H1 (cell line): Measurements from ENCODE around the gene RPS6KL1. TPM values are rescaled to one million over a fixed set of nuclear protein-coding genes. Genes with fewer than 3 reads are reported as not detected.

Source experiments
- CTCF ChIA-PET: fragments of 300-600 bp; sonication (Branson Sonifier 250); formaldehyde crosslinking; loops from one replicate; lab custom pipeline; 2021; ENCODE audit not compliant: partially characterized antibody; lab: Charles Lee
- POLR2A ChIA-PET: fragments of 300-600 bp; sonication (Branson Sonifier 250); formaldehyde crosslinking; loops from one replicate; lab custom pipeline; 2021; ENCODE audit warnings: inconsistent platforms; ENCODE audit not compliant: partially characterized antibody; lab: Charles Lee
- DNase-seq, 2 experiments: peaks; one replicate each; pipeline versions ENCODE4 v3.0.0 to v3.0.0-alpha.2; 2010 to 2022; ENCODE audit warnings: low spot score in 2 of 2, low read depth in 1 of 2, mixed read lengths in 1 of 2
- FAIRE-seq: peaks from 2 replicates; lab custom pipeline; 2011; peaks lifted over from hg19 to GRCh38; lab: Jason Lieb, UNC
- H2AFZ ChIP-seq: 2 replicates; pipeline ENCODE4 v1.8.1; 2012; ENCODE audit warnings: low read length, inconsistent platforms
- H2AK5ac ChIP-seq: 2 replicates; pipeline ENCODE4 v1.6.1; 2013; ENCODE audit warnings: low read depth, low read length
- H2BK120ac ChIP-seq: replicated peaks from 2 replicates; pipeline ENCODE3; 2013; ENCODE audit warnings: low read depth, low read length, inconsistent platforms
- H2BK12ac ChIP-seq: 2 replicates; pipeline ENCODE4 v1.6.1; 2013; ENCODE audit warnings: low read depth, low read length
- H2BK15ac ChIP-seq: 2 replicates; pipeline ENCODE4 v1.6.1; 2013; ENCODE audit warnings: low read length
- H2BK20ac ChIP-seq: 2 replicates; pipeline ENCODE4 v1.6.1; 2013; ENCODE audit warnings: low read length
- H2BK5ac ChIP-seq: 2 replicates; pipeline ENCODE4 v1.6.1; 2013; ENCODE audit warnings: low read depth, low read length
- H3K14ac ChIP-seq: 2 replicates; pipeline ENCODE4 v1.6.1; 2013; ENCODE audit warnings: inconsistent platforms; ENCODE audit not compliant: insufficient read length
- H3K18ac ChIP-seq: 2 replicates; pipeline ENCODE4 v1.6.1; 2013; ENCODE audit warnings: low read length; ENCODE audit errors: extremely low read depth
- H3K23ac ChIP-seq: 2 replicates; pipeline ENCODE4 v1.6.1; 2013; ENCODE audit warnings: inconsistent platforms; ENCODE audit not compliant: insufficient read length
- H3K23me2 ChIP-seq: 2 replicates; pipeline ENCODE4 v1.6.1; 2013; ENCODE audit warnings: low read depth, low read length
- H3K27ac ChIP-seq: 2 replicates; pipeline ENCODE4 v1.6.1; 2011; ENCODE audit warnings: low read depth, low read length, inconsistent platforms
- H3K27me3 ChIP-seq, 4 experiments: replicated peaks in 1 of 4; 1 replicate in 1 of 4; 2 replicates in 3 of 4; pipeline versions ENCODE4 v1.6.1 to v1.8.1; 2011 to 2013; ENCODE audit warnings: low read length in 3 of 4, mild to moderate bottlenecking in 3 of 4, inconsistent platforms in 2 of 4, mixed read lengths in 2 of 4, moderate library complexity in 1 of 4; ENCODE audit not compliant: control insufficient read depth in 3 of 4, insufficient read depth in 3 of 4; ENCODE audit errors: extremely low read depth in 1 of 4
- H3K36me3 ChIP-seq, 4 experiments: 2 replicates each; pipeline versions ENCODE4 v1.6.1 to v1.8.1; 2011 to 2013; ENCODE audit warnings: mild to moderate bottlenecking in 4 of 4, low read length in 3 of 4, moderate library complexity in 2 of 4, control low read depth in 1 of 4, inconsistent platforms in 1 of 4; ENCODE audit not compliant: insufficient read depth in 4 of 4, control insufficient read depth in 2 of 4
- H3K4ac ChIP-seq: replicated peaks from 2 replicates; pipeline ENCODE3; 2013; ENCODE audit warnings: low read length, low read depth, mixed read lengths, inconsistent platforms; ENCODE audit not compliant: insufficient read length
- H3K4me1 ChIP-seq, 4 experiments: replicated peaks in 1 of 4; 1 replicate in 1 of 4; 2 replicates in 3 of 4; pipeline versions ENCODE4 v1.6.1 to v1.8.1; 2011 to 2013; ENCODE audit warnings: low read length in 3 of 4, inconsistent platforms in 2 of 4, mixed read lengths in 1 of 4; ENCODE audit not compliant: insufficient read depth in 4 of 4, control insufficient read depth in 3 of 4
- H3K4me2 ChIP-seq, 2 experiments: 2 replicates each; pipeline versions ENCODE4 v1.6.1 to v1.8.1; 2011 to 2013; ENCODE audit warnings: low read depth in 2 of 2, low read length in 2 of 2, control low read depth in 1 of 2, inconsistent platforms in 1 of 2, mild to moderate bottlenecking in 1 of 2; ENCODE audit not compliant: insufficient read depth in 1 of 2
- H3K4me3 ChIP-seq, 4 experiments: fragments of 200-600, 300-600 bp in 1 of 4; sonication (generic), shearing (Covaris generic), sonication (Bioruptor Twin) in 1 of 4; 2 replicates each; pipeline versions ENCODE4 v1.5.1 to v1.8.1; 2011 to 2016; ENCODE audit warnings: low read length in 4 of 4, low read depth in 3 of 4, control low read depth in 2 of 4, inconsistent platforms in 2 of 4, mild to moderate bottlenecking in 2 of 4, mixed read lengths in 1 of 4, moderate library complexity in 1 of 4; ENCODE audit not compliant: insufficient read depth in 2 of 4; ENCODE audit errors: extremely low read depth in 1 of 4
- H3K56ac ChIP-seq: replicated peaks from 2 replicates; pipeline ENCODE3; 2013; ENCODE audit warnings: low read depth, mild to moderate bottlenecking, mixed read lengths, low read length, inconsistent platforms; ENCODE audit not compliant: insufficient read length
- H3K79me1 ChIP-seq: 2 replicates; pipeline ENCODE4 v1.6.1; 2013; ENCODE audit warnings: low read depth, low read length, control low read depth
- H3K79me2 ChIP-seq, 2 experiments: 2 replicates each; pipeline versions ENCODE4 v1.6.1 to v1.8.1; 2012 to 2013; ENCODE audit warnings: low read length in 2 of 2, mild to moderate bottlenecking in 2 of 2, inconsistent platforms in 1 of 2; ENCODE audit not compliant: insufficient read depth in 2 of 2, control insufficient read depth in 1 of 2
- H3K9ac ChIP-seq, 4 experiments: replicated peaks in 1 of 4; 1 replicate in 1 of 4; 2 replicates in 3 of 4; pipeline versions ENCODE4 v1.6.1 to v1.8.1; 2011 to 2013; ENCODE audit warnings: low read depth in 3 of 4, low read length in 3 of 4, control low read depth in 2 of 4, mild to moderate bottlenecking in 2 of 4, moderate library complexity in 2 of 4, inconsistent platforms in 1 of 4; ENCODE audit errors: extremely low read depth in 1 of 4
- H3K9me3 ChIP-seq, 2 experiments: 2 replicates each; pipeline versions ENCODE4 v1.6.1 to v1.8.1; 2012 to 2013; ENCODE audit warnings: mild to moderate bottlenecking in 2 of 2, moderate library complexity in 2 of 2, control low read depth in 1 of 2, inconsistent platforms in 1 of 2, low read depth in 1 of 2, low read length in 1 of 2, mixed read lengths in 1 of 2; ENCODE audit not compliant: insufficient read depth in 2 of 2
- H4K20me1 ChIP-seq, 2 experiments: replicated peaks in 1 of 2; 2 replicates each; pipeline versions ENCODE3 to v1.8.1; 2011 to 2013; ENCODE audit warnings: inconsistent platforms in 2 of 2, low read length in 2 of 2, mild to moderate bottlenecking in 1 of 2; ENCODE audit not compliant: insufficient read depth in 2 of 2, control insufficient read depth in 1 of 2
- H4K5ac ChIP-seq: 2 replicates; pipeline ENCODE4 v1.6.1; 2013; ENCODE audit warnings: low read length, low read depth, mixed read lengths, inconsistent platforms; ENCODE audit not compliant: insufficient read length
- H4K8ac ChIP-seq: 2 replicates; pipeline ENCODE4 v1.8.0; 2013; ENCODE audit warnings: mild to moderate bottlenecking, moderate library complexity, low read length, inconsistent platforms; ENCODE audit not compliant: insufficient read depth; ENCODE audit errors: extremely low read depth
- H4K91ac ChIP-seq: replicated peaks from 2 replicates; pipeline ENCODE3; 2013; ENCODE audit warnings: low read length, mixed read lengths, inconsistent platforms; ENCODE audit not compliant: insufficient read length
- BCL11A ChIP-seq, 2 experiments: IDR thresholded peaks; one replicate each; pipeline ENCODE4 v1.6.1; 2011; ENCODE audit warnings: low read depth in 2 of 2, low read length in 2 of 2, mild to moderate bottlenecking in 2 of 2
- CBX5 ChIP-seq: fragments of 300-800, 300-1000 bp; sonication (generic); IDR thresholded peaks from 2 replicates; pipeline ENCODE4 v1.7.1; 2016; ENCODE audit warnings: antibody characterized with exemption, low read length, low read depth
- EP300 ChIP-seq, 2 experiments: IDR thresholded peaks; 1 replicate in 1 of 2; 2 replicates in 1 of 2; pipeline ENCODE4 v1.6.1; 2011 to 2012; ENCODE audit warnings: low read depth in 2 of 2, low read length in 2 of 2, mild to moderate bottlenecking in 2 of 2, borderline replicate concordance in 1 of 2, inconsistent platforms in 1 of 2, moderate library complexity in 1 of 2
- HDAC6 ChIP-seq: IDR thresholded peaks from one replicate; pipeline ENCODE4 v1.7.1; 2012; ENCODE audit warnings: low read depth, mild to moderate bottlenecking, inconsistent platforms, low read length, moderate library complexity
- RXRA ChIP-seq: IDR thresholded peaks from 2 replicates; pipeline ENCODE4 v1.6.1; 2011; ENCODE audit warnings: low read depth, mild to moderate bottlenecking, low read length, moderate library complexity; ENCODE audit not compliant: insufficient read depth
- SAP30 ChIP-seq: fragments of 300-600 bp; sonication (generic); IDR thresholded peaks from 2 replicates; pipeline ENCODE4 v1.7.1; 2012; ENCODE audit warnings: low read length, moderate library complexity, mild to moderate bottlenecking, inconsistent platforms; ENCODE audit not compliant: insufficient read depth, insufficient replicate concordance
- WGBS, 2 experiments: shearing (Covaris generic) in 1 of 2; methylation state at CpG; one replicate each; pipeline versions ENCODE4 v1.1.6 to v1.1.7; 2013 to 2015; ENCODE audit warnings: low lambda C conversion rate in 2 of 2, mixed read lengths in 2 of 2, inconsistent platforms in 1 of 2, low coverage in 1 of 2, missing lambda C conversion rate in 1 of 2; ENCODE audit not compliant: insufficient replicate concordance in 2 of 2, insufficient coverage in 1 of 2, insufficient read length in 1 of 2; ENCODE audit errors: extremely low coverage in 1 of 2, missing lambda C conversion rate in 1 of 2; 5-methylcytosine and 5-hydroxymethylcytosine counted together
- polyA plus RNA-seq, 7 experiments: library from polyadenylated mRNA; depleted of rRNA in 3 of 7; stranded (reverse) in 5 of 7; unstranded in 2 of 7; fragments of >200 nt in 5 of 7; fragments of 200-250 nt in 2 of 7; gene quantifications; 1 replicate in 5 of 7; 2 replicates in 1 of 7; 4 replicates in 1 of 7; pipeline versions ENCODE4 v1.2.1 to v1.2.3, GENCODE V29; 2011 to 2013; ENCODE audit warnings: missing spikeins in 2 of 7, mixed read lengths in 2 of 7
- total RNA-seq: library from RNA; stranded (reverse); fragmentation: NEBNext Ultra II Directional; extraction: Animal tissue kit (Norgen Biotek cat#: 25700); gene quantifications from 2 replicates; pipeline ENCODE4 v1.2.1, GENCODE V29; 2021

The RPS6KL1 gene
- total and polyA plus RNA-seq, 2 of the 8 experiments (the other 6 are each of a cell fraction or from before 2014, with no cell fraction given) = 9.8 to 13.8 TPM

DNA sequence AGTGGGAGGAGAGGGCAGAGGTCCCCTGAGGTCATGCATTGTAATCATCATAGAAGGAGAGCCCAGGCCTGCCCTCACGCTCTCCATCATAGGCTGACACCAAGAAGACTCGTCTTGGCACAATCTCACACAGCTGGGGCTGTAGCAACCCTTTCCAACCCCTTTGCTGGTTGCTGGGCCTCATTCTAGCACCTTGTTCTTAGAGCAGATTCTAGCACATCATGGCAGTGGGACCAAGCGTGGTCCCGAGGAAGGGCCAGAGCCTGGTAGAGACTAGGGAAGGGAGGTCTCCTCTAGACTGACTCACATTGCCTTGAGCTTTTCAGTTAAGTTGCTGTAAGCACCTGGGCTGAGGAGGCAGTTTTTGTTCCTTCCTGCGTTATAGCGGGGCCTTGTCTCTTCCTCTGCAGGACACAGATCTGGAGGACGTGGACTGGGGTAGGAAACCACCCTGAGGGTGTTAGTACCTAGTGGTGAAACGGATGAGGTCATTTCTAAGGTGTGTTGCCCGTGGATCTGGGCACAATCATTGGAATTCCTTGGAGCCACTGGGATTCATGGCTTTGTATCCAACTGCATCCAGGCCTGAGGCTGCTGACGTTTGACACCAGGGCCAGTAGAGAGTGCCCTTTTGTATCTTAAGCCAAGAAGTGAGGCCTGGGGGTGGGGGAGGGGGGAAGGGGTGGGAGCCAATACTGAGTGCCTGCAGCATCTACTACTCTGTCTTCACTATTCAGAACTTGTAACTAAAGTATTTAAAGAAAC is 19.9 kb downstream of the RPS6KL1 start:
- Histone ChIP-seq H2BK15ac (no peak overlapping the region), H3K4me2 (no peak overlapping the region), H2BK5ac (no peak overlapping the region), H3K27me3 (no peaks in the 10 kb centered on the region), H3K9me3 (no peaks in the 10 kb centered on the region), H3K18ac (no peak overlapping the region), H3K9ac (no peak overlapping the region), H4K91ac (no peak overlapping the region), H3K36me3 (peaks cover 37 to 64% (median 54%) of the 10 kb centered on the region in 4 experiments), H4K8ac (no peak overlapping the region), H3K27ac (no peak overlapping the region; the same call in 1 of the 2 replicates), H4K5ac (no peak overlapping the region), H3K4me3 (no peak overlapping the region), H2AFZ (no peak overlapping the region), H2BK20ac (no peak overlapping the region), H3K4me1 (no peaks in the 10 kb centered on the region), H3K23me2 (no peaks in the 10 kb centered on the region), H2AK5ac (no peak overlapping the region), H4K20me1 (peaks cover 6 to 8% of the 10 kb centered on the region in 2 experiments), H3K56ac (no peak overlapping the region), H2BK120ac (no peak overlapping the region), H3K23ac (no peak overlapping the region), H3K79me2 (no peaks in the 10 kb centered on the region), H3K4ac (no peak overlapping the region), H3K79me1 (0 out of 2 replicates have a peak, but pooled peaks cover 2% of the 10 kb centered on the region), H2BK12ac (no peak overlapping the region), H3K14ac (no peak overlapping the region)
- POLR2A ChIA-PET = interaction anchor here (1.0 to 6.8 kb wide), 4 partner anchors 13 to 51 kb away, joined by 3 to 80 read pairs (median 30); partner anchors contain the start of gene DLST
- DNase-seq = no peak
- CTCF ChIA-PET = interaction anchor here (0.6 to 24.8 kb wide), 7 partner anchors 9 to 120 kb away, joined by 3 to 509 read pairs (median 3); no protein-coding TSS in a partner anchor
- TF ChIP-seq CBX5 (no peak), SAP30 (no peak), EP300 (IDR thresholded peaks at IDR 0.05; ENCODE audit: borderline replicate concordance in 1 of 2, low read depth in 2 of 2, low read length in 2 of 2) (no peak), HDAC6 (no peak), BCL11A (IDR thresholded peaks at IDR 0.05; ENCODE audit: low read depth in 2 of 2, low read length in 2 of 2) (no peak), RXRA (no peak)
- FAIRE-seq = no peak
- WGBS, 2 experiments = 82% methylated on average over 10 of the region's 10 CpGs; no CpG with 5 or more reads in 1 of the 2 experiments
